ENCODE measurements around the gene RTL10.

GRCh38 chr22:19868773-19869471 lies 14.2 kb upstream of the RTL10 start:
- no peak for TF ChIP-seq SP1 (IDR thresholded peaks at IDR 0.05)
- no peak for TF ChIP-seq L3MBTL2 (conservative IDR thresholded peaks at IDR 0.05)

All from HEK293T (cell line).